ENCODE results near the gene FSHR. TPM values are rescaled to one million over a fixed set of nuclear protein-coding genes. Genes with fewer than 3 reads are reported as not detected.

Gene FSHR
- total and polyA plus RNA-seq, 2 of the 8 experiments (the other 6 are each of a cell fraction or from before 2014, with no cell fraction given) = not detected

GRCh38 chr2:48915227-48915626, 239.1 kb downstream of the FSHR start (continued):
- TF ChIP-seq ATF2 (IDR thresholded peaks at IDR 0.05; ENCODE audit: low read length) (no peak), RFX5 (IDR thresholded peaks at IDR 0.05; ENCODE audit: borderline replicate concordance, low read depth, low read length) (no peak), ATF3 (IDR thresholded peaks at IDR 0.05; ENCODE audit: insufficient read depth, low read depth, low read length) (no peak), PHF8 (conservative IDR thresholded peaks at IDR 0.05; ENCODE audit: low read depth, low read length) (no peak)
